ENCODE measurements around the gene MAD1L1. TPM values are rescaled to one million over a fixed set of nuclear protein-coding genes. Genes with fewer than 3 reads are reported as not detected.

MAD1L1 gene
- total RNA-seq, 1 donor from 2014 or later, result 112 TPM

DNA sequence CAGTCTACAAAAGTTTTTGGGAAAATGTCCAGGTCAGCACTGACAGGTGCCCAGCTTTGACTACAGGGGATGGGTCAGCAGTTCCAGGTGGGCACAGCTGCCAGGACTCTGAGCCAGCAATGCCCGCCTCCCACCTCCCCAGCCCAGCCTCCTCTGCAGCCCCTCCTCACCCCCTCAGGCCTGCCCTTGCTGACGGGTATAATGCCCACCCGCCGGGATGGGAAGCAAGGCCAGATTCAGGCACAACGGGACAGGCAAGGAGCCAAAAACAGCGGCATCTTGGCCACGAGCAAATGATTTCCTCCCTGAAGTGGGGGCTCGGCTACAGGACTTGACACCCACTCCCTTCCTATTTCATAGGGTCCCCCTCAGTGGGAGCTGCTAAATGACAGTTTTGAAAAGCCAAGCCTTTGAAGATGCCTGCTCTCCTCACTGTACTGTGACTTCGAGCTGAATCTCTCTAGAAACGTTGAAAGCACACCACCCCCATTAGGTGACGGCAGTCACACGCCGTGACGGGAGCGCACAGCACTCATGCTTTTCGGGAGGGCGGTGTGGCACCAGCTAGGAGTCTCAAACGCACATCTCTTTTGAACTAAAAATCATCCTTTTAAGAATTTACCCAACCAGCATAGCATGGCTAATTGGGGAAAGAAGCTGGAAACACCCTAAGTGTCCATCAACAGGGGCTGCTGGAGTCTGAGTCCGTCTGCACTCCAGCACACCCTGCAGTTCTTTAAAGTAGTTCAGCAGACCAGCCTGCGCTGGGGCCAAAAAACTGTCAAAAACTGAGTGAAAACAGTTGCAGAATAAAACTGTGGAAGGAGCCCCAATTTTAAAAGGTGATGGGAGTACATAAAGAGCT, 29.6 kb downstream of the MAD1L1 start:
- intact Hi-C loops (cut with micrococcal nuclease), result no loop called here

DNA sequence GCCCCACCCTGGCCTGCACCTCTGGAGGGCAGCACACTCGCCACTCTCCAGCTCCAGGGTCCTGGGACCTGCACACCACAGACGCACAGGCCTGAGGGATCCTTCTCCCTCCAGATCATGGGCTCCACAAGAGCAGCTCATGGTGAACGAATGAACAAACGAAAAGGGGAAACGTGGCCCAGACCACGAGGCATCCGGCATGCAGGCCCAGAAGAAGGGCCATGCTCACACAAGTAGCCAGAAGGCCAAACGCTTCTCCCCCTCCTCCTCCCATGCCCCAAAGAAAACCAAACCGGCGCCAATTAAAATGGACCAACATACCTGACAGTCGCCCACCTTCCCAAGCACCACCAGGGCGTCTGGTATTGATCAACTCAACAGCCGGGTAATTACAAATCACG, 30.4 kb downstream of the MAD1L1 start:
- intact Hi-C loops (cut with micrococcal nuclease), result no loop called here

DNA sequence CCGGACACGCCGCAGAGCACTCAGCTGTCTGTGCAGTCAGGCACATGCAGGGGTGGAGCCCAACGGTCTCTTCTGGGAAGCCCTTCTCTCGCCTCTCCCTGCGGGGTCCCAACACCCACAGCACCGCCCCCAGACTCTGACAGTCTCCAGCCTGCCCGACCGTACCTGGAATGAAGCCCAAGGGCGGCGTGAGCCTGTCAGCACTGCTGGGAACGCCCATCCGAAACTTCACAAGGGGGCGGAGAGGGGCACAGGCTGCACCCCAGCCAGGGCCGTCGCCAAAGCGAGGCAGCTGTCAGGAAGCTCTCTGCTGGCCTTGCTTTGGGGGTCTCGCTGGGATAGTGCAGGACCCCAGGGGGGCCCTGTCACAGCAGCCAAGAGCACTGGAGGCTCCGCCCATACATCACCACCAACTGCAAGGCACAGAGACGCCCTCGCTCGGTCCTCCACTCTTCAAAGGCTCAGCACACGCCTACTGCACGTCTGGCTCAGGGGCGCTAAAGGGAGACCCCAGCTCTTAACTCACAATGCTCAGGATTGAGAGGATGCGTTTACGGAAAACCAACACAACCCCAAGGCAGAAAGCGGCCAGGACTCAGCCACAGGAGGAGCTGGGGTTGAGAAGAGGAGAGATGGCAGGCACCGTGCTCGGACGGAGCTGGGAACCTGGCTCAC, 30.9 kb downstream of the MAD1L1 start:
- intact Hi-C loops (cut with micrococcal nuclease), result no loop called here

DNA sequence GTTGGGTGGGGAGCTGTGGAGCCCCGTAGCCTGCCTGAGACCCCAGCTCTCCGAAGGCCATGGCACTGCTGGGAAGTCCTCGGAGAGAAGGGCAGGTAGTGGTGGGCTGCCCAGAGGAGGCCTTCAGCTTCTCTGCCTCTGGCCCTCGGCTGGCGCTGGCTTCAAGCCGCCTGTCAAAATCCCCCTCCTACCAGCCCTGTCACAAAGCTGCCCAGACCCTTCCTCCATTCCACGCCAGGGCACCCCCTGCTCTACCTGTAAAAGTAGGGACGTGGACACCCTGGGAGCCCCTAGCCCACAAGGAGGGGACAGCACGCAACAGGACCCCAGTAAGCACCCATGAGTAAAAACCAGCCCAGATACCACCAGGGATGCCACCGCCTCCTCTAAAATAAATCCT, 31.6 kb downstream of the MAD1L1 start:
- intact Hi-C loops (cut with micrococcal nuclease), result no loop called here

DNA sequence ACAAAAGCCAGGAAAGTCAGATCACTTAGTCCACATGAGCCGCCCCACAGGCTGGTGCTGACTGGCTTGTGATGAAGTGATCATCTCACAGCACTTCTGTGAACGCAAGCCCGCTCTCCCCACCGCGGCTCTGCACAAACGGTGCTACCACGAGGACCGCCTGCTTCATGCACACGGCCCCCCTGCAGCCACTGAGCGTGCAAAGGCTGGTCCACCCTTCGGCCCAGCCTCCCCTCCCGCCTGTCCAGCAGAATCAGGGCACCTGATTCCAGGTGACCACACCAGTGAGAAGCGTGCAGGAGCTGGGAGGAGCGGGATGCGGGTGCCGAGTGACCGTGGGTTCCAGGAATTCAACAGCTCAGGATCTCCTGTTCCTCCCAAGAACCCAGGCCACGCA, 32.2 kb downstream of the MAD1L1 start:
- intact Hi-C loops (cut with micrococcal nuclease), result no loop called here

DNA sequence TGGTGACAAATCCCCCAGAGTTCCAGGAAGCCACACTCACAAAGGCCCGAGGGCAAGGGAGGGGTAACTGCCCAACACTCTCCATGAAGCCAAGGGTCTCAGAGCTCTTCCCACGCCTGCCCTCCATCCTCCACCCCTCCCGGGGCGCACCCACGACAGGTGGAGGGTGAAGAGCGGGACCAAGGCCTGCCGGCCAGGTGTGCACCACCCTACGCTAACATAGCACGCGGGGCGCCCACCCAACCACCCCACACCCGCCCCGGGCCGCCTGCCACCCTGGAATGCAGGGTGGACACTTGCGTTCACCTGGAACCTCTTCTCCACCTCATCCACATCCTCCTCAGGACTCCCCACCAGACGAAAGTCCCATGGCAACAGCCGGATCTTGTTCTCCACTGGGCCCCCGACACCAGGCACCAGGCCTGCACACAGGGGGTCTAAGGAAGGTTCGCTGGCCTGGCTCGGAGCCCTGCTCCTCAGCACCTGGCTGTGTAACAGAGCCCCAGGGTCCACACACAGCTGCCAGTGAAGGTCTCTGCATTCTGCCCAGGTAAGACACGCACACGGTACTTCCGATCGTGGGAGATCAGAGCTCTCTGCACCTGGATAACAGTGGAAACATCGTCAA, 32.7 kb downstream of the MAD1L1 start:
- intact Hi-C loops (cut with micrococcal nuclease), result no loop called here

DNA sequence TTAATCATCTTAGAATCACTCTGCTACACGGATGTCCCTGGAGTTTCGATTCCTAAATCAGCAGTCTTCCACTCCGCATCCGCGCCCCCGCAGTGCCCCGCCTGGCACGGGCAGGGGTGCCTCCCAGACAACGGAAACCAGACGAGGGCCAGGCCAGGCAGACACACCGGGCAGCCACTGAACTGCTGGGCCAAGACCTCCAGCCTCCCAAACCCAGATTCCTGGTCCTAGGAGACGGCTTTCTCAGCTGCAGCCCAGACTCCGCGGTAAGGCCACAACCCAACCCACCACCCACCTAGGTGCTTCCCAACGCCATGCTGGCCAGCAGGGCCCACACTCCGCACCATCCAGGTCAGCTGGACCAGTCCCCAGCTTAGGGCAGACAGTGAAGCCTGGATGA, 33.2 kb downstream of the MAD1L1 start:
- intact Hi-C loops (cut with micrococcal nuclease), result no loop called here

DNA sequence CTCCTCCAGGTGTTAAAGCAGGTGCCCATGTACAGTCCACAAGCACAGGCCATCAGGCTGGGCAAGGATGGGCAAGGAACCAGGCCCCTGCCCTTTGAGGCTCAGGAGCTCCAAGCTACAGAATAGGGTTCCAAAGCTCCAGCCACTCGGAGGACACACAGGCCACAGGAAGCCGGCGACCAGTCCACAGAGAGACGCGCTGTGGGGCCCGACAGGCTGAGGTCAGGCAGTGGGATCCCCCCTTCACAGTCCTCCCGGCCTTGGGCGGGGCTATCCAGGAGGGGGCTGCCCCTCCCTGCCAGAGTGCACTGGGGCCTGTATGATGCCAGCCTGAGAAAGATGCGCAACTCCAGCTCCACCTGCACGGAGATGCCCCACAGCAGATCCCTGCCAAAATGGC, 34.0 kb downstream of the MAD1L1 start:
- intact Hi-C loops (cut with micrococcal nuclease), result no loop called here

DNA sequence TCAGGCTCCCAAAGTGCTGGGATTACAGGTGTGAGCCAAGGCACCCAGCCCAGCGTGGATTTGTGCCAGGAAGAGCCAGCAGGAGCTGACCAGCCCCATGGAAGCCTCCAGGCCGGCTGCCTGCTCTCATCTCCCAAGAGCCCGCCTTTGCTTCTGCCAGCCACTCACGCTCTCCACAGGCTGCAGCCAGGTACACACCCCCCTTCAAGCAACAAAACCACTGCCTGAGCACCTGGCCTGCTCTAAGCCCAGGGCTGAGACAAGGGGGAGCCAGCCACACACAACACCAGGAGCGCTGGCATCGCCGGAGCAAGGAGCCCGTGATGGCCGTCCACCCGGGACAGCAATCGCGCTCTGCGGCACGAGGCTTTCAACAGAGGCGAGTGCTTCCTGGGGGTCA, 34.5 kb downstream of the MAD1L1 start:
- intact Hi-C loops (cut with micrococcal nuclease), result no loop called here

DNA sequence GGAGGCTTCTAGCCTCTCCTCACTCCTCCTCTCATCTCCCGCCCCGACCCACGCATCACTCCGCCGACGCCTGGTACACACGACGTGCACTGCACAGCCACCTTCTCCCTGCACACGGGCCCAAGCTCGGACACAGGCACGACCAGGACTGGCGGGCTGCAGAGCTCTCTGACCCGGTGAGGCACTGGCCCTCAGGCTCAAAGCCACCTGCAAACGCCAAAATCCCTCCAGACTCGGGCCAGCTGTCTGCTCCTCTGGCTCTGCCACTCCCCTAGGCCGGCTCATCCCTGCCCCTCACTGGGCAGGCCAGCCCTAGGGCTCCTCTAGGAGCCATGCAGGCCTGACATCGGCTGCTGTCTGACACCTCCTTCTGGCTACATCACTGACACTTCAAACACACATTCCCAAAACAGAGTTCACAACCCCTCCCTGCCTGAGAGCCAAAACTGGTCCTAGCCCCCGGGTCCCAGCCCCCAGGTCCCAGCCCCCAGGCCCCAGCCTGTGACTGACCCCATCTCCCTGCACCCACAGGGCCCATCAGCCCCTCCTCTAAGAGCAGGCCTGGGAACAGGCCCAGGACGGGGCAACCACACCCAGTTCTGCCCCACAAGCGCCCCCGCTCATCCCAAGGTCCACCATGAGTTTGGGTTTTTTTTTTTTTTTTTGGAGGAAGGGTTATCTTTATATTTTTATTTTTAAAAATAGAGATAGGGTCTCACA, 35.1 kb downstream of the MAD1L1 start:
- intact Hi-C loops (cut with micrococcal nuclease), result no loop called here

DNA sequence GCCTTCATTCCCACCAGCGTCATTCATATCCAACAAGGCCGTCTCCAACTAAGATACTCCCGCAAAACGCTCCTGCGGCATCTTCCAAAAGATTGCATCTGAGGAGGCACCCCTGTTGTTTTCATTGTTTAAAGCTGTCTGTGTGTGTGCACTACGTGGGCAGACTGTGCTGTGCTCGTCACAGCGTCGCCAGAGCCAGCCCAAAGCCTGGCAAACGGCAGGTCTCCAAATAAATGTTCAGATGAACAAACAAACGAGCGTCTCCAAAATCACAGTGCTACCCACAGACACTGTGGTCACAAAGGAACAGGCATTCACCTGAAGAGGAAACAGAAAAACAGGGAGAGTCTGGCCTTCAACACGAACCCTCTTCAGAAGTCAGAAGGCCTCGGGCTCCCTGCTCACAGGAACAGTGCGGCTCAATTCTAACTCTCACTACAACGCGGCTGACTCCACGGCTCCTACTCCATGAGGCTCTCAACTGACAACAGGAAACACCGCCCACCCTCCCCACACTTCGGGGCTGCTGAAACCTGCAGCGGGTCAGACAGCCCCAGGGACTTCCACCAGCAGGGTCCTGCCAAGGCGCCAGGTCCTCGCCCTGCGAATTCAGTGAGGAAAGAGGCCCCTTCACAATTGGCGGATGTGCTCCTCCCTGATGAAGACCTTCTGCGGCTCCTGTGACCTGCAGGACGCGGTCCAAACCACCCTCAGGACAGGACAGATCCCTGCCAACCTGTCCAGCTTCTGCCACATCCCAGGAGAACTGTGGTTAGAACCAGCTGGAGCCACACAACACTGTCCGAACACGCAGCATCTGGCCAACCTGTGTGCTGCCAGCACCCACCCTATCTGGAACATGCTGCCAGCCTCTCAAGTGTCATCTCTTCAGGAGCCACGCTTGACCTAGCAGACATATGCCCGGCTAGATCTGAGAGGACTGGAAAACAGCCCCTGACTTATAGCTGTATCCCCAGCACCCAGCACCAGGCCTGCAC, 36.1 kb downstream of the MAD1L1 start:
- intact Hi-C loops (cut with micrococcal nuclease), result no loop called here

DNA sequence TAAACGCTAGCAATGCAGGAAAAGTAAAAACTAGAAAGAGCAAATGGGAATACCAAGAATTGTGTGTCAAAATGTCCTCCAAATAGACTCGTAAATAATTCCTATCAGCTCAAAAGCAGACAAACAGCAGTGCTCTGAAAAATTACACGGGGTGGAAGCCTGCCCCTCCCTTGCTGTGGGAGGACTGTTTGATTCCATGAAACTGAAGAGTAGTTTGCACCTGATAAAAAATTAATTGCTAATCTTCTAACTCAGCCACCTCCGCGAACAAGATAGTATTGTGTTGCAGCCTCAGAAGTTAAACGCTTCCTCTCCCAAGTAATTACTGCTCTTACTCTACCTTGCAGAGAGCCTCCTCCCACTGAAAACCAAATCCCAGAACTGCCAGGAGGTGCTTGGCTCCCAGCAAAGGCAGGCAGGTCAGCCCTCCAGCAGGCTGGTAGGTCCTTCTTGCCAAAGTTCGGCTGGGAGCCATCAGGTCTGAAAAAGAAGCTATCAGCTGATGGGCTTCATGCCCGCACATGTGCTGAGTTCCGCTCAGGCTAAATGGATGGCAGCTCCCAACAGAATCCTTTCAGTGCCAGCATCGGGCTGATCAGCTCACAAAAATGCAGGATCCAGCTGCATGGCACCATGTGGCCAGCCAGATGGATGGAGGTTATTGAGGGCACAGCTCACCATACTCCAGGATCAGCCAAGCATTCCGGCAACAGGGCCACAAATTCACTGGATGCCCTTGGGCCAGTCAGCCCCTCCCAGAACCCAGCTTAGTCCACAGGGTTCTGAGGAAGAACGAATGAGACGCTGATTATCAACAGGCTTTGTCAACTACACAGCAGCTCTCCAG, 37.1 kb downstream of the MAD1L1 start:
- intact Hi-C loops (cut with micrococcal nuclease), result no loop called here

DNA sequence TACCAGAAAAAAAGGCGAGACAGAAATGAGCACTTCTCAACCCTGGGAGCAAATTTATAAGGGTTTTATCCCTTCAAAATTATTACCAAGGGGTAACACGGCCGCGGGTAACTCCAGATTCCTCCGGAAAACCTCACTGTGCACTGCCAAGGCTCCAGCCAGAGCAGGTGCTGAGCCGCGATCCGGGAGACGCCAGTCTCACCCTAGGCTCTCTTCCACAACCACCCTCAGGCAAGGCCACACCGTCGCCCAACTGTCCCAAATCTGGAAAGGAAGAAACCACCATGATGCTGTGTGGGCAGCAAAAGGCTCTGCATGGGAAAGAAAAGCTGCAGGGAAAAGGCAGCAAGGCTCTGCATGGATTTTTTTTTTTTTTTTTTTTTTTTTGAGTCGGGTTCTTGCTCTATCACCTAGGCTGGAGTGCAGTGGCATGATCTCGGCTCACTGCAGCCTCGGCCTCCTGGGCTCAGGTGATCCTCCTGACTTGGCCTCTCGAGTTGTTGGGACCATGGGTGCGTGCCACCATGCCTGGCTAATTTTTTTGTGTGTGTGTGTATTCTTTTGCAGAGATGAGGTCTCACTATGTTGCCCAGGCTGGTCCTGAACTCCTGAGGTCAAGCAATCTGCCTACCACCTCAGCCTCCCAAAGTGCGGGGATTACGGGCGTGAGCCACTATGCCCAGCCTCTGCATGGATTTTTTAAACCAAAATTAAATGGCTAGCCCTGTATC, 39.0 kb downstream of the MAD1L1 start:
- intact Hi-C loops (cut with micrococcal nuclease), result no loop called here

DNA sequence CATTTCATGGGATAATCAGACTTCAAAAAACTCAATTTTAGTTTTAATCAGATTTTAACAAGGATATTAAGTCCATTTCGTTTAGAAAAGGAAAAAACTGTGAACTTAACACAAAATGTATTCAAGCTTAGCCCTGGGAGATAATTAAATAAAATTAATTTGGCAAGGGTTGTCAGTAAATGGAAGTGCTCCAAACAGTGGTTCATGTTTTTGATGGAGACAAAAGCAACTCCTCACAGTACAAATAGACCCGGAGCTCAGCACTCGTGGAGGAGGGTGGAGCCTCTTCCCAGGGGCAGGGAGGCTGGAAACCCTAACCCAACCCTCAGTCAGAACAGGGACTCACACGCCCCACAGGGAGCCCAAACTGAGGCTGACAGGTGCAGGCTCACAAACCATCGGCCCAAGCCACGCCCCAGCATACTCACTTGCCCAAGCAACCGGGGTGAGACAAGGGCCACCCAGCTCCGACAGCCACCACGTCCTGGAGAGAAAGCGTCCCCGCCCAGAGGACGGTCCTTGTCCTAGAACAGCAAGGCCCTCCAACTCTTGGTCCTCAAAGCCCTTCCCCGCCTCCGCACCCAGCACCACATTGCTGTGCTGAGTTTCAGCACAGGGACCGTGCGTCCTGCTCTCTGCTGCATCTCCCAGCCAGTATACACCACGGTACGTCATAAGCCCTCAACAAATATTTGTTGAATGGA, 39.8 kb downstream of the MAD1L1 start:
- intact Hi-C loops (cut with micrococcal nuclease), result no loop called here

DNA sequence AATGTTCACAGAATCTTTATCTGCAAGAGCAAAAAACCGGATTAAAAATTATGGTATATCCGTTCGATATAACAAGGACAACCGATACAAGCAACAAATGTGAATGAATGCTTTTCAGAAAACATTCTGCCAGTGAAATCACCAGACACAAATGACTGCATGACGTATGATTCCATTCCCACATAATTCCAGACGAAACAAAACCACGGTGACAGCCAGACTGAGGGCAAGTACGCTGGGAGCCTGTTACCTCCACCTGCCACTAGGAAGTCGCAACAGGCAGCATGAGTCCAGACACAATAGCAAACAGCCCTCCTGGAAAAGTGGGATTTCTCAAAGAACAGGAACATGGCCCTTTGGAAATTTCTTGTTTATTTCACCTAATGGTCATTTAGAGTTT, 41.7 kb downstream of the MAD1L1 start:
- intact Hi-C loops (cut with micrococcal nuclease), result no loop called here

DNA sequence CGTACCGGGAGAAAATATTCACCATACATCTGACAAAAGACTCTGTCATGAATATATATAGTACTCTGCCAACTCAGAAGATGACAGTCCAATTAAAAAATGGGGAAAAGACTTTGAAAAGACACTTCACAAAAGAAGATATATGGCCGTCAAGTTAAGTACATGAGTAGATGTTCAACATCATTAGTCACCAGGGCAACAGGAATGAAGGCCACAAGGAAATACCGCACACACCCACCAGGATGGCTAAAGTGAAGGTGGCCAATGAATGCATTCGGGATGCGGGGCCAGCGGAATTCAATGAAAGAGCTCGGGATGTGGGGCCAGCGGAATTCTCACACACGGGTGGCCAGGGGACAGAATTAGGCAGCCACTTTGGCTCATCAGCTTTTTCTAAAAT, 42.2 kb downstream of the MAD1L1 start:
- intact Hi-C loops (cut with micrococcal nuclease), result no loop called here

DNA sequence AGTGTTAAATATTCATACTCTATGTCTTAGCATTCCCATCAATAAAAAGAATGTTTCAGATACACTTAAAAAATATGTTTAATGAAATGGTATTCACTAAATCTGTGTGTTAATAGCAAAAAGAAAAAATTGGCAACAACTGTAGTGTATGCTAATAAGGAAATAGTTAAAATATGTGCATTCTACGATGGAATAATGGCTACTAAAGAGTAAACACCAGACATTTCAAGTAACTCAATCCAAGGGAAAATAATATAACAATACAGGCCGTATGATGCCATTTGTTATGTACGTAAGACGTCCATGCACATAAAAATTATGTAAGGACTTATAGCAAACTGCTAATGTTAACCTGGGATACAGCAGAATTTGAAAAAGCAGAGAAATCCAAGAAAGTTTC, 46.6 kb downstream of the MAD1L1 start:
- intact Hi-C loops (cut with micrococcal nuclease), result no loop called here

DNA sequence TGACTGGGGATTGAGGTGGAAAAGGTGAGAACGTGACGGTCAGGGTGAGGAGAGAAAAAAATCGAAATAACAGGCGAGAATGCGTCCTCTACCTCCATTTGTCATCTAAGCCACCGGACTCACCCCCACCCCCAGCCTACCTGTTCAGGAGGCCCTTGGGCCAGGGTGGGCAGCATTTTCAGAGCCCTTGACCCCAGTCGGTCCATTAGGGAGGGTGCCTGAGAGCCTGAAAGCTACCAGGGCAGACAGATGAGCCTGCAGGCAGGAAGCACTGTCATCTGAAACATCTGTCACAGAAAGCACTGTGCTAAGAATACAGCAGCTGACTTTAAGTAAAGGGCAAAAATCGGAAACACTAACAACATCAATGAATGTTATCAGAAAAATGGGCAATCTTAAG, 47.0 kb downstream of the MAD1L1 start:
- intact Hi-C loops (cut with micrococcal nuclease), result no loop called here

Data from T-helper 1 cell treated with Interleukin-12 subunit alpha and Interleukin-12 subunit beta and Interleukin-4 antibody, amounts not matched to agents 30 ng/mL and 1 ng/mL, for 36 hours (primary cell).